ENCODE results near the gene GLI3.

DNA sequence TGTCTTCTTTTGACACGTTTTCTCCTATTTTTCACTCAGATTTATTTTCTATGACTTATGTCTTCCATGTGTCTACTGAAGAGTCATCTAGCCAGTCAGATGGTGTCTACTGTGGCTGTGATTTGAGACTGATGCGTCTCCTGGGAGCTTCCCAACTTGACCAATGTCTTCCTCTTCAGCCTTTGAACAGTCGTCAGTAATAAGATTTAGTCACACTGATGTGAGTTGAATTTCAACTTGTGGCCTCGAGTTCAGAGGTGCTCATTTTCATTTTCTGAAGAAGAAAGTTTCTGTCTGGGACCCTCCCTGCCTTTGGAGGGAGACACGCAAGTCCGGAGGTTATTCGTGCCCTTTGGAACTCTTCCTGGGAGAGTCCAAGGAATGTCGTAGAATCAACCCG is 312.2 kb downstream of the GLI3 start:
- TF ChIP-seq POLR2AphosphoS5 (IDR thresholded peaks at IDR 0.05; ENCODE audit: low read depth, low read length) (no peak), POLR2A (IDR thresholded peaks at IDR 0.05; ENCODE audit: low read depth, low read length) (no peak), PAX5 (IDR thresholded peaks at IDR 0.05; ENCODE audit: insufficient read depth, low read length, severe bottlenecking) (no peak)
